OCI-LY1 (cell line): Measurements from ENCODE around the gene CAPN10.

Experiments used
- H2AFZ ChIP-seq: fragments of 200-600 bp; sonication (generic), shearing (Covaris generic); 2 replicates; pipeline ENCODE4 v1.6.0; 2014; ENCODE audit warnings: antibody characterized with exemption, mild to moderate bottlenecking, low read length
- H3F3A ChIP-seq: fragments of 200-600 bp; sonication (generic), shearing (Covaris generic); 2 replicates; pipeline ENCODE4 v1.6.0; 2014; ENCODE audit warnings: mild to moderate bottlenecking, antibody characterized with exemption, low read length, moderate library complexity; ENCODE audit not compliant: insufficient read depth
- H3K27ac ChIP-seq: fragments of 200-600 bp; sonication (generic); 2 replicates; pipeline ENCODE4 v1.5.1; 2014; ENCODE audit warnings: low read length, mixed run types, mild to moderate bottlenecking, low read depth; ENCODE audit not compliant: poor library complexity, severe bottlenecking
- H3K27me3 ChIP-seq: fragments of 200-600 bp; sonication (generic); 2 replicates; pipeline ENCODE4 v1.6.0; 2014; ENCODE audit warnings: antibody characterized with exemption, mild to moderate bottlenecking, low read length, moderate library complexity; ENCODE audit not compliant: insufficient read depth
- H3K36me3 ChIP-seq: fragments of 200-600 bp; sonication (generic); 2 replicates; pipeline ENCODE4 v1.6.1; 2014; ENCODE audit warnings: mild to moderate bottlenecking, antibody characterized with exemption, low read length, moderate library complexity, mixed read lengths; ENCODE audit not compliant: insufficient read depth
- H3K4me1 ChIP-seq: fragments of 200-600 bp; sonication (generic); 2 replicates; pipeline ENCODE4 v1.5.1; 2014; ENCODE audit warnings: mild to moderate bottlenecking, low read length, moderate library complexity; ENCODE audit not compliant: insufficient read depth, severe bottlenecking
- H3K4me2 ChIP-seq: fragments of 200-600 bp; sonication (generic), shearing (Covaris generic); 2 replicates; pipeline ENCODE4 v1.6.1; 2014; ENCODE audit warnings: low read length
- H3K4me3 ChIP-seq: fragments of 200-600 bp; sonication (generic); 2 replicates; pipeline ENCODE4 v1.5.1; 2014; ENCODE audit warnings: low read length, low read depth, mild to moderate bottlenecking, mixed read lengths; ENCODE audit not compliant: poor library complexity, severe bottlenecking
- H3K79me2 ChIP-seq: fragments of 200-600 bp; shearing (Covaris generic); 2 replicates; pipeline ENCODE4 v1.6.1; 2016; ENCODE audit warnings: mixed run types, low read length, mixed read lengths; ENCODE audit not compliant: insufficient read depth
- H3K9ac ChIP-seq: fragments of 200-600 bp; sonication (generic), shearing (Covaris generic); 2 replicates; pipeline ENCODE4 v1.6.1; 2014; ENCODE audit warnings: mild to moderate bottlenecking, low read length, mixed read lengths
- H3K9me2 ChIP-seq: fragments of 200-600 bp; sonication (generic), shearing (Covaris generic); 2 replicates; pipeline ENCODE4 v1.6.1; 2014; ENCODE audit warnings: low read depth, mild to moderate bottlenecking, low read length, mixed read lengths
- H3K9me3 ChIP-seq: fragments of 200-600 bp; shearing (Covaris generic); 2 replicates; pipeline ENCODE4 v1.6.1; 2014; ENCODE audit warnings: low read length, mixed read lengths
- H4K20me1 ChIP-seq: fragments of 200-600 bp; sonication (generic), shearing (Covaris generic); 2 replicates; pipeline ENCODE4 v1.6.0; 2016; ENCODE audit warnings: mild to moderate bottlenecking, low read length; ENCODE audit not compliant: insufficient read depth
- CTCF ChIP-seq: fragments of 200-600 bp; sonication (generic), shearing (Covaris generic); IDR thresholded peaks from 2 replicates; pipeline ENCODE4 v1.5.1; 2017; ENCODE audit warnings: mild to moderate bottlenecking, antibody characterized with exemption, low read length, moderate library complexity, mixed read lengths
- EZH2 ChIP-seq: fragments of 200-600 bp; sonication (generic), shearing (Covaris generic); IDR thresholded peaks from 2 replicates; pipeline ENCODE4 v1.8.0; 2017; ENCODE audit warnings: borderline replicate concordance, mixed run types, mild to moderate bottlenecking, antibody characterized with exemption, low read length, moderate library complexity, mixed read lengths

Gene CAPN10

GRCh38 chr2:240598311-240598911 is 11.9 kb downstream of the CAPN10 start:
- H4K20me1 ChIP-seq, result no peaks in the 10 kb centered on the region
- H3K9ac ChIP-seq, result no peak overlapping the region
- no peaks in the 10 kb centered on the region for H3K9me2 ChIP-seq
- H3K79me2 ChIP-seq, result no peaks in the 10 kb centered on the region
- no peak overlapping the region for H3K27ac ChIP-seq
- H3F3A ChIP-seq, result no peaks in the 10 kb centered on the region
- H2AFZ ChIP-seq, result no peak overlapping the region
- no peaks in the 10 kb centered on the region for H3K9me3 ChIP-seq
- H3K27me3 ChIP-seq, result no peaks in the 10 kb centered on the region
- TF ChIP-seq CTCF (no peak), EZH2 (no peak)
- no peaks in the 10 kb centered on the region for H3K4me1 ChIP-seq
- H3K4me3 ChIP-seq, result no peak overlapping the region
- H3K36me3 ChIP-seq, result peaks cover 9% of the 10 kb centered on the region; the same call in 1 of the 2 replicates
- H3K4me2 ChIP-seq, result no peak overlapping the region

- Histone ChIP-seq H3K4me1 (no peaks in the 10 kb centered on the region), H4K20me1 (no peaks in the 10 kb centered on the region), H3K4me3 (no peak overlapping the region), H2AFZ (no peak overlapping the region), H3K79me2 (no peaks in the 10 kb centered on the region), H3F3A (no peaks in the 10 kb centered on the region), H3K9me3 (no peaks in the 10 kb centered on the region), H3K9ac (no peak overlapping the region), H3K27me3 (no peaks in the 10 kb centered on the region), H3K4me2 (no peak overlapping the region), H3K36me3 (peaks cover 9% of the 10 kb centered on the region; the same call in 1 of the 2 replicates), H3K27ac (no peak overlapping the region), H3K9me2 (no peaks in the 10 kb centered on the region)
- TF ChIP-seq EZH2, result no peak
These were observed 12.6 kb downstream of the CAPN10 start for GRCh38 chr2:240599141-240599583.

- no peaks in the 10 kb centered on the region for H3K27me3 ChIP-seq
- no peak overlapping the region for H2AFZ ChIP-seq
- no peak overlapping the region for H3K27ac ChIP-seq
- H3K79me2 ChIP-seq, result no peaks in the 10 kb centered on the region
- no peaks in the 10 kb centered on the region for H3K9me3 ChIP-seq
- no peak overlapping the region for H3K4me2 ChIP-seq
- H3K4me1 ChIP-seq, result no peaks in the 10 kb centered on the region
- no peaks in the 10 kb centered on the region for H4K20me1 ChIP-seq
- no peak for TF ChIP-seq EZH2
- no peak for TF ChIP-seq CTCF
- peaks cover 9% of the 10 kb centered on the region; the same call in 1 of the 2 replicates for H3K36me3 ChIP-seq
- H3K4me3 ChIP-seq, result no peak overlapping the region
- H3K9me2 ChIP-seq, result no peaks in the 10 kb centered on the region
- no peaks in the 10 kb centered on the region for H3F3A ChIP-seq
- no peak overlapping the region for H3K9ac ChIP-seq
These were observed 14.0 kb downstream of the CAPN10 start for GRCh38 chr2:240600451-240600961.
